Measurements from ENCODE around the gene ZNF827. TPM values are rescaled to one million over a fixed set of nuclear protein-coding genes. Genes with fewer than 3 reads are reported as not detected.

Gene ZNF827
- polyA plus RNA-seq, 1 donor from 2014 or later = 12.1 TPM

DNA sequence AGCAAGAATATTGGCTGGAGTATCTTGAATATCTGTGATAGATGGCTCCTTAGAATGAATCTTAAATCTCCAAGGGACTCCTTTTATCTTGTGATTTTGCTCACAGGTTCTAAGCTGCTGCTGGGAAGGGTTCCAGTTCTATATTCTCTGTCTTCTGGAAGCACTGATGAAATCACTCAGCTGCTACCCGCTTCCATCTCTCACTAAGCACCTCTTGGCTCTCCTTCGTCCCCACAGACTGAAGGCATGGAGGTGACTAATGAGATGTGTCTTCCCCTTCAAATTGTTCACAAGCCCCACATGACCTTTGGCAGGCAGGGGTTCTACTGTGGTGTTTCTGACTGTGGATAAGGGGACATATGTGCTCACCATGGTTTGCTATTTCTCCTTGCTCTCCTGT, 182.8 kb downstream of the ZNF827 start:
- Histone ChIP-seq H3K27ac (ENCODE audit: low read length) (no peak overlapping the region), H3K4me3 (ENCODE audit: low read length) (no peak overlapping the region), H3K36me3 (ENCODE audit: insufficient read depth, low read length) (peaks cover 16% of the 10 kb centered on the region), H3K9me3 (ENCODE audit: low read length) (no peaks in the 10 kb centered on the region), H4K20me1 (ENCODE audit: insufficient read depth) (no peaks in the 10 kb centered on the region), H3K9ac (ENCODE audit: low read length) (no peak overlapping the region), H3K27me3 (ENCODE audit: insufficient read depth, low read depth, low read length) (no peaks in the 10 kb centered on the region), H3K9me2 (ENCODE audit: insufficient read depth, low read length) (no peaks in the 10 kb centered on the region), H2AFZ (ENCODE audit: low read depth, low read length) (no peak overlapping the region), H3F3A (ENCODE audit: insufficient read depth, low read length, poor library complexity, severe bottlenecking) (no peaks in the 10 kb centered on the region), H3K4me2 (ENCODE audit: low read length) (no peak overlapping the region), H3K79me2 (replicated peaks; ENCODE audit: insufficient read depth, low read length) (no peaks in the 10 kb centered on the region)
- TF ChIP-seq CTCF (IDR thresholded peaks at IDR 0.05; ENCODE audit: poor library complexity, severe bottlenecking) (no peak), SMC3 (conservative IDR thresholded peaks at IDR 0.05; ENCODE audit: poor library complexity) (no peak), POLR2AphosphoS5 (IDR thresholded peaks at IDR 0.05) (no peak), EZH2 (IDR thresholded peaks at IDR 0.05; ENCODE audit: borderline replicate concordance, insufficient read depth, low read length, poor library complexity, severe bottlenecking) (no peak), MXI1 (conservative IDR thresholded peaks at IDR 0.05; ENCODE audit: poor library complexity, severe bottlenecking) (no peak), EP300 (conservative IDR thresholded peaks at IDR 0.05; ENCODE audit: poor library complexity, severe bottlenecking) (no peak), RAD21 (conservative IDR thresholded peaks at IDR 0.05) (no peak), TAF1 (IDR thresholded peaks at IDR 0.05; ENCODE audit: low read depth) (no peak), REST (IDR thresholded peaks at IDR 0.05; ENCODE audit: borderline replicate concordance) (no peak)

DNA sequence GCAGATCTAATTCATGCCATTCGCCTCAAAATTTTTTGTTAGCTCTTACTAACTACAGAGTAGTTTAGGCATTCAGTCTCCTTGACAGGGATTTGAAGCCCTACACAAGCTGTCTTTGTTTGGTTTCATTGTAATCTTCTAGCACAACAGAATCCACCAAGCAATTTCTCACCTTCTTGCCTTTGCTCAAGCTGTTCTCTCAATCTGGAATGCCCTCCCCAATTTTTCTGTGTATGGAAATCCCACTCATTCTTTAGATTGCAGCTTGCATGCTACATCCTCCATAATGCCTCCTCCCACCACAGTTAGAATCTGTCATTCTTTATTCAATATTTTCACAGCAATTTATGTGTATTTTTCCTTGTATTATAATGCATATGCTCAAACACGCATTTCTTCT, 195.0 kb downstream of the ZNF827 start:
- Histone ChIP-seq H3K36me3 (ENCODE audit: insufficient read depth, low read length) (no peaks in the 10 kb centered on the region), H4K20me1 (ENCODE audit: insufficient read depth) (no peaks in the 10 kb centered on the region), H3F3A (ENCODE audit: insufficient read depth, low read length, poor library complexity, severe bottlenecking) (no peaks in the 10 kb centered on the region), H3K9me3 (ENCODE audit: low read length) (no peaks in the 10 kb centered on the region), H3K27ac (ENCODE audit: low read length) (no peak overlapping the region), H3K27me3 (ENCODE audit: insufficient read depth, low read depth, low read length) (no peaks in the 10 kb centered on the region), H3K4me3 (ENCODE audit: low read length) (no peak overlapping the region), H3K79me2 (replicated peaks; ENCODE audit: insufficient read depth, low read length) (no peaks in the 10 kb centered on the region), H3K9ac (ENCODE audit: low read length) (no peak overlapping the region), H2AFZ (ENCODE audit: low read depth, low read length) (no peak overlapping the region), H3K9me2 (ENCODE audit: insufficient read depth, low read length) (no peaks in the 10 kb centered on the region), H3K4me2 (ENCODE audit: low read length) (no peak overlapping the region)
- TF ChIP-seq EZH2 (IDR thresholded peaks at IDR 0.05; ENCODE audit: borderline replicate concordance, insufficient read depth, low read length, poor library complexity, severe bottlenecking) (no peak), RAD21 (conservative IDR thresholded peaks at IDR 0.05) (no peak), MXI1 (conservative IDR thresholded peaks at IDR 0.05; ENCODE audit: poor library complexity, severe bottlenecking) (no peak), EP300 (conservative IDR thresholded peaks at IDR 0.05; ENCODE audit: poor library complexity, severe bottlenecking) (no peak), POLR2AphosphoS5 (IDR thresholded peaks at IDR 0.05) (no peak), SMC3 (conservative IDR thresholded peaks at IDR 0.05; ENCODE audit: poor library complexity) (no peak), CTCF (IDR thresholded peaks at IDR 0.05; ENCODE audit: poor library complexity, severe bottlenecking) (no peak), REST (IDR thresholded peaks at IDR 0.05; ENCODE audit: borderline replicate concordance) (no peak), TAF1 (IDR thresholded peaks at IDR 0.05; ENCODE audit: low read depth) (no peak)

Data from neural cell (in vitro differentiated cells).